Measurements from ENCODE around the gene MARCHF3. TPM values are rescaled to one million over a fixed set of nuclear protein-coding genes. Genes with fewer than 3 reads are reported as not detected.

The MARCHF3 gene
- total RNA-seq, 2 experiments from 2014 or later = 5.4 to 7.0 TPM

DNA sequence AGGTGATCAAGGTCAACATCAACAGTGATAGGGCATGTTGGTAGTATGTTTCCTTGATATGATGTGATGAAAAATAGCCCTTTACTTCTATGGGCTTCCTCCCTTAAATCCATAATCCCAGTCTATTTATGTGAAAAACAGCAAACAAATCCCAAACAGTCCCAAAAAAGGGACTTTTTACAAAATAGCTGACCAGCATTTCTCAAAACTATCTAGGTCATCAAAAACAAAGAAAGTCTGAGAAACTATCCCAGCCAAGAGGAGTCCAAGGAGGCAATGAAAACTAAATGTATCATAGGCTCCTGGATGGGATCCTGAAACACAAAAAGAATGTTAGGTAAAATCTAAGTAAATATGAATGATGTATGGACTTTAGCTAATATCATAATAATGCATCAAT lies 71.2 kb downstream of the MARCHF3 start:
- DNase-seq (ENCODE audit: low spot score) = no peak
- POLR2A ChIA-PET = interaction anchor here (0.6 kb wide), 3 partner anchors 82 to 459 kb away, joined by 3 to 10 read pairs (median 3); no protein-coding TSS in a partner anchor
- Histone ChIP-seq H3K27ac (ENCODE audit: low read depth, low read length, poor library complexity, severe bottlenecking) (no peak overlapping the region), H4K20me1 (ENCODE audit: insufficient read depth, low read length) (no peaks in the 10 kb centered on the region), H3K4me2 (ENCODE audit: low read length) (no peak overlapping the region), H3K36me3 (ENCODE audit: insufficient read depth, low read length) (no peaks in the 10 kb centered on the region), H3K4me1 (ENCODE audit: insufficient read depth, low read length, poor library complexity, severe bottlenecking) (peaks cover 11% of the 10 kb centered on the region), H2AFZ (ENCODE audit: low read length) (no peak overlapping the region), H3K79me2 (ENCODE audit: insufficient read depth, low read depth, low read length) (no peaks in the 10 kb centered on the region), H3K4me3 (ENCODE audit: low read depth, low read length, poor library complexity, severe bottlenecking) (no peak overlapping the region), H3K9me2 (ENCODE audit: insufficient read depth, low read length) (no peaks in the 10 kb centered on the region), H3K9me3 (ENCODE audit: low read length) (no peaks in the 10 kb centered on the region; the same call in 1 of the 2 replicates)
- no TSS peak for BruUV-seq (replicated peaks)
- CTCF ChIA-PET (ENCODE audit: unreplicated experiment) = no interaction called here
- intact Hi-C loops (cut with micrococcal nuclease; ENCODE audit: unreplicated experiment) = no loop called here
- TF ChIP-seq EZH2phosphoT487 (IDR thresholded peaks at IDR 0.05; ENCODE audit: borderline replicate concordance, low read depth, low read length) = no peak
- TF ChIP-seq, protein P1, sequence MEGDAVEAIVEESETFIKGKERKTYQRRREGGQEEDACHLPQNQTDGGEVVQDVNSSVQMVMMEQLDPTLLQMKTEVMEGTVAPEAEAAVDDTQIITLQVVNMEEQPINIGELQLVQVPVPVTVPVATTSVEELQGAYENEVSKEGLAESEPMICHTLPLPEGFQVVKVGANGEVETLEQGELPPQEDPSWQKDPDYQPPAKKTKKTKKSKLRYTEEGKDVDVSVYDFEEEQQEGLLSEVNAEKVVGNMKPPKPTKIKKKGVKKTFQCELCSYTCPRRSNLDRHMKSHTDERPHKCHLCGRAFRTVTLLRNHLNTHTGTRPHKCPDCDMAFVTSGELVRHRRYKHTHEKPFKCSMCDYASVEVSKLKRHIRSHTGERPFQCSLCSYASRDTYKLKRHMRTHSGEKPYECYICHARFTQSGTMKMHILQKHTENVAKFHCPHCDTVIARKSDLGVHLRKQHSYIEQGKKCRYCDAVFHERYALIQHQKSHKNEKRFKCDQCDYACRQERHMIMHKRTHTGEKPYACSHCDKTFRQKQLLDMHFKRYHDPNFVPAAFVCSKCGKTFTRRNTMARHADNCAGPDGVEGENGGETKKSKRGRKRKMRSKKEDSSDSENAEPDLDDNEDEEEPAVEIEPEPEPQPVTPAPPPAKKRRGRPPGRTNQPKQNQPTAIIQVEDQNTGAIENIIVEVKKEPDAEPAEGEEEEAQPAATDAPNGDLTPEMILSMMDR (conservative IDR thresholded peaks at IDR 0.05; ENCODE audit: low read length) = no peak

- H3K79me2 ChIP-seq (ENCODE audit: insufficient read depth, low read depth, low read length) = no peaks in the 10 kb centered on the region
- H4K20me1 ChIP-seq (ENCODE audit: insufficient read depth, low read length) = no peaks in the 10 kb centered on the region
- CTCF ChIA-PET (ENCODE audit: unreplicated experiment) = no interaction called here
- TF ChIP-seq, protein P1 (conservative IDR thresholded peaks at IDR 0.05; ENCODE audit: low read length) = no peak
- no peak for TF ChIP-seq EZH2phosphoT487 (IDR thresholded peaks at IDR 0.05; ENCODE audit: borderline replicate concordance, low read depth, low read length)
- H3K27ac ChIP-seq (ENCODE audit: low read depth, low read length, poor library complexity, severe bottlenecking) = no peak overlapping the region
- intact Hi-C loops (cut with micrococcal nuclease; ENCODE audit: unreplicated experiment) = no loop called here
- H3K4me3 ChIP-seq (ENCODE audit: low read depth, low read length, poor library complexity, severe bottlenecking) = no peak overlapping the region
- H3K9me2 ChIP-seq (ENCODE audit: insufficient read depth, low read length) = no peaks in the 10 kb centered on the region
- H3K36me3 ChIP-seq (ENCODE audit: insufficient read depth, low read length) = no peaks in the 10 kb centered on the region
- DNase-seq (ENCODE audit: low spot score) = no peak
- H2AFZ ChIP-seq (ENCODE audit: low read length) = no peak overlapping the region
- BruUV-seq (replicated peaks) = no TSS peak
- no peak overlapping the region for H3K4me2 ChIP-seq (ENCODE audit: low read length)
- POLR2A ChIA-PET = interaction anchor here (0.8 to 1.8 kb wide), 2 partner anchors 10 to 42 kb away, joined by 3 to 8 read pairs; no protein-coding TSS in a partner anchor
- H3K9me3 ChIP-seq (ENCODE audit: low read length) = no peaks in the 10 kb centered on the region; the same call in 1 of the 2 replicates
- H3K4me1 ChIP-seq (ENCODE audit: insufficient read depth, low read length, poor library complexity, severe bottlenecking) = peaks cover 11% of the 10 kb centered on the region
Observed at GRCh38 chr5:126956991-126957390, 73.4 kb downstream of the MARCHF3 start.

DNA sequence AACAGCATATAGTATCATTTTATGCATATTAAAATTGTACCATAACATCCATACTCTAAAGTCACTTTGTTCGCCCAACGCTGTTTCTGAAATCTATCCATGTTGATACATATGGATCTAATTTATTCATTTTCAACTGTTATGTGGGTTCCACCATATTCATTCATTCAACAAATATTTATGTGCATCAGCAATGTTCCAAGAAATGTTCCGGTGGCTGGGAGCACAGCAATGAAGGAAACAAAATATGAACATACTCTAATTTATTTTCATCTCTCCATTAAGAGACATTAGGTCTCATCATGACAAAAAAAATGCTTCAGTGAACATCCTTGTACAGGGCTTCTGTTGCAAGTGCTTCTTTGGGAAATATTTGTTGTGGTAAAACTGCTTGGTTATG lies 75.4 kb downstream of the MARCHF3 start:
- ChIA-PET POLR2A (interaction anchor here (1.1 kb wide), 1 partner anchor 13 kb away, joined by 4 read pairs; no protein-coding TSS in a partner anchor), CTCF (ENCODE audit: unreplicated experiment) (no interaction called here)
- BruUV-seq (replicated peaks) = no TSS peak
- Histone ChIP-seq H3K79me2 (ENCODE audit: insufficient read depth, low read depth, low read length) (no peaks in the 10 kb centered on the region), H4K20me1 (ENCODE audit: insufficient read depth, low read length) (no peaks in the 10 kb centered on the region), H3K9me2 (ENCODE audit: insufficient read depth, low read length) (no peaks in the 10 kb centered on the region), H2AFZ (ENCODE audit: low read length) (no peak overlapping the region), H3K4me1 (ENCODE audit: insufficient read depth, low read length, poor library complexity, severe bottlenecking) (no peaks in the 10 kb centered on the region), H3K9me3 (ENCODE audit: low read length) (no peaks in the 10 kb centered on the region; the same call in 1 of the 2 replicates), H3K27ac (ENCODE audit: low read depth, low read length, poor library complexity, severe bottlenecking) (no peak overlapping the region), H3K36me3 (ENCODE audit: insufficient read depth, low read length) (no peaks in the 10 kb centered on the region), H3K4me3 (ENCODE audit: low read depth, low read length, poor library complexity, severe bottlenecking) (no peak overlapping the region), H3K4me2 (ENCODE audit: low read length) (no peak overlapping the region)
- TF ChIP-seq, protein P1 (conservative IDR thresholded peaks at IDR 0.05; ENCODE audit: low read length) = no peak
- TF ChIP-seq EZH2phosphoT487 (IDR thresholded peaks at IDR 0.05; ENCODE audit: borderline replicate concordance, low read depth, low read length) = no peak
- intact Hi-C loops (cut with micrococcal nuclease; ENCODE audit: unreplicated experiment) = no loop called here
- no peak for DNase-seq (ENCODE audit: low spot score)
